Activated T-cell treated with anti-CD3 and anti-CD28 coated beads, Interleukin-2, amount 50 U/mL, for 24 hours (primary cell): Measurements from ENCODE around the gene MEGF11.

Experiments
- DNase-seq: peaks from one replicate; pipeline ENCODE4 v3.0.0-alpha.2; 2020
- H3K27ac Mint-ChIP-seq: 2 replicates; pipeline ENCODE4 v1.8.0; 2020; ENCODE audit warnings: mild to moderate bottlenecking, mixed read lengths
- H3K27me3 Mint-ChIP-seq: 2 replicates; pipeline ENCODE4 v1.8.0; 2020; ENCODE audit warnings: mixed read lengths
- H3K36me3 Mint-ChIP-seq: 2 replicates; pipeline ENCODE4 v1.8.0; 2020; ENCODE audit warnings: low read depth, mixed read lengths
- H3K4me1 Mint-ChIP-seq: 2 replicates; pipeline ENCODE4 v1.8.0; 2020; ENCODE audit warnings: low read depth, mixed read lengths
- H3K4me3 Mint-ChIP-seq: 2 replicates; pipeline ENCODE4 v1.8.0; 2020; ENCODE audit warnings: mild to moderate bottlenecking, moderate library complexity, mixed read lengths
- H3K9me3 Mint-ChIP-seq: 2 replicates; pipeline ENCODE4 v1.8.0; 2020; ENCODE audit warnings: mixed read lengths

The MEGF11 gene

GRCh38 chr15:66169023-66169422 is 84.5 kb downstream of the MEGF11 start:
- Mint-ChIP-seq H3K36me3 (no peaks in the 10 kb centered on the region), H3K27me3 (peaks cover 5% of the 10 kb centered on the region), H3K27ac (no peak overlapping the region), H3K9me3 (no peaks in the 10 kb centered on the region), H3K4me1 (no peaks in the 10 kb centered on the region), H3K4me3 (no peak overlapping the region)
- DNase-seq, result no peak

DNA sequence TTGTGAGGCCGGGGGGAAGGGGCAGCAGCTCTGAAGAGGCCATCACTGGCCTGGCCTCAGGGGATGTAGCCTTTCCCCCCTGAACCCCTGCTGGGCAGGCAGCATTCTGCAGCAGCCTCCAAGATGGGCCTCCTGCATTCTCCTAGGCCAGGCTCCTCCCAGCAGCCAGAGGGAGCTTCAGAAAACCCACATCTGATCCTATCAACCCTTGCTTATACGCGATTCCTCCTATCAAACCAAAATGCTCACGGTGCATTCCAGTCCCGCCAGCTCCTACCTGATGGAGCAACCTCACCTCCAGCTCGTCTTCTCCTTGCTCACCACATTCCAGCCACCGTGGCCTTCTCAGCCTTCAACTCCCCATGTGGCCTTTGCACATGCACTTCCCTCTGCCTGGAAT is 85.7 kb downstream of the MEGF11 start:
- Mint-ChIP-seq H3K4me3 (no peak overlapping the region), H3K27me3 (peaks cover 4% of the 10 kb centered on the region), H3K9me3 (no peaks in the 10 kb centered on the region), H3K36me3 (no peaks in the 10 kb centered on the region), H3K27ac (no peak overlapping the region), H3K4me1 (no peaks in the 10 kb centered on the region)
- no peak for DNase-seq

- H3K9me3 Mint-ChIP-seq, result no peaks in the 10 kb centered on the region
- H3K27ac Mint-ChIP-seq, result no peak overlapping the region
- DNase-seq, result no peak
- no peaks in the 10 kb centered on the region for H3K27me3 Mint-ChIP-seq
- no peaks in the 10 kb centered on the region for H3K36me3 Mint-ChIP-seq
- H3K4me1 Mint-ChIP-seq, result no peaks in the 10 kb centered on the region
- no peak overlapping the region for H3K4me3 Mint-ChIP-seq
Observed at GRCh38 chr15:66165856-66166255, 87.7 kb downstream of the MEGF11 start.

- DNase-seq, result no peak
- Mint-ChIP-seq H3K36me3 (no peaks in the 10 kb centered on the region), H3K27me3 (no peaks in the 10 kb centered on the region), H3K9me3 (no peaks in the 10 kb centered on the region), H3K27ac (no peak overlapping the region), H3K4me1 (no peaks in the 10 kb centered on the region), H3K4me3 (no peak overlapping the region)
Observed at GRCh38 chr15:66164788-66165187, 88.8 kb downstream of the MEGF11 start.

GRCh38 chr15:66163553-66163952 is 90.0 kb downstream of the MEGF11 start:
- Mint-ChIP-seq H3K27ac (no peak overlapping the region), H3K36me3 (no peaks in the 10 kb centered on the region), H3K9me3 (no peaks in the 10 kb centered on the region), H3K4me3 (no peak overlapping the region), H3K27me3 (no peaks in the 10 kb centered on the region), H3K4me1 (no peaks in the 10 kb centered on the region)
- no peak for DNase-seq

- no peak overlapping the region for H3K4me3 Mint-ChIP-seq
- H3K9me3 Mint-ChIP-seq, result no peaks in the 10 kb centered on the region
- H3K36me3 Mint-ChIP-seq, result no peaks in the 10 kb centered on the region
- no peak overlapping the region for H3K27ac Mint-ChIP-seq
- DNase-seq, result no peak
- H3K27me3 Mint-ChIP-seq, result peaks cover 1% of the 10 kb centered on the region
- no peaks in the 10 kb centered on the region for H3K4me1 Mint-ChIP-seq
Observed at GRCh38 chr15:66162286-66162685, 91.3 kb downstream of the MEGF11 start.

DNA sequence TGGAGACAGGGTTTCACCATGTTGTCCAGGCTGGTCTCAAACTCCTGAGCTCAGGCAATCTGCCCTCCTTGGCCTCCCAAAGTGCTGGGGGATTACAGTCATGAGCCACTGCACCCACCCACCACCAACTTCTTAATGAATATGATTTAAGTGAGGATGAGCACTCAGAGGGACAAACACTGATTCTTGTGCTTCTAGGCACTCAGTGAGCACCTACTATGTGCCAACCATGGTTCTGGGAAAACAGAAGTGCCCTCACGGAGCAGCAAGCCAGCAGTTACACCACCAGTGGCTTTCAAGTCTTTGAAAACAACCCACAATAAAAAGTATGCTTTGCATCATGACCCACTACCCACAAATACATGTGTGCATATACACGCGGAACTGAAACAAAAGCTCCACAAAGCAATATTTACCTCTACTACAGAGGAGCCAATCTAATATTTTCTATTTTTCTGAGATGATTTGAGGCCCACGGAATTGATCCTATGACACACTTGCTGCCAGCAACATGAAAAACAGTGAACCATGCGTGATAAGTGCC is 91.9 kb downstream of the MEGF11 start:
- Mint-ChIP-seq H3K9me3 (no peaks in the 10 kb centered on the region), H3K4me3 (no peak overlapping the region), H3K36me3 (no peaks in the 10 kb centered on the region), H3K27ac (no peak overlapping the region), H3K4me1 (no peaks in the 10 kb centered on the region), H3K27me3 (peaks cover 6% of the 10 kb centered on the region)
- no peak for DNase-seq

DNA sequence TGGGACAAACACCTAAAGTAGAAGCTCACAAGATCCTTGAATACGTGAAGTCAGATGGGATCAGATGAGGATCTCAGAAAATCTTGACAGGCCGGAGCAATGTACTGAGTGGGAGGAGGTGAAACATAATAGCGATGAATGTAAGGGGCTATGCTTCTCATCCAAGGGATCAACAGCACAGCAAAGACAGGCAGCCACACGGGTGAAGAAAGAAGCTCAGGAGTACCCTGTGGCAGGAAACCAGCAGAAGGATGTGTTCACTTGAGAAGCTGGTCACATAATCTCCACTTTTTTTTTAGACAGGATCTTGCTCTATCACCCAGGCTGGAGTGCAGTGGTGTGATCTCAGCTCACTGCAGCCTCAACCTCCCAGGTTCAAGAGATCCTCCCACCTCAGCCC is 92.4 kb downstream of the MEGF11 start:
- H3K4me3 Mint-ChIP-seq, result no peak overlapping the region
- H3K27ac Mint-ChIP-seq, result no peak overlapping the region

DNA sequence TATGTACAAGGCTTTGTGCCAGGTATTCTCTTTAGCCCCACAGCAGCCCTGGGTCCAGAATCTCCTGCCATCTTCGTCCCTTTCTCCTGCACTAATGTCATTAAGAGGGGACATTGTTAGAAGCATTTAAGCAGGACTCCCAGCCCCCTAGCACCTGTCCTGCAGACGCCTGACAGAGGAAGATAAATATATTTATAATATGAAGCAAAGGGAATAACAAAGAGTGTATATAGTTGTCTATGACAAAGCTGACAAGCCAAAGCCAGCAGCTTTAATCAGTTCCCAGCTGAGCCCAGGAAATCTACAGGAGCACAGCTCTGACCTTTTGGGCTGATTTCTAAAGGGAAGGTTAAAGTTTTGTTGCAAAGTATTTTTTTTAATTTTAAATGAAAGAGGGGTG is 96.0 kb downstream of the MEGF11 start:
- DNase-seq, result no peak
- no peaks in the 10 kb centered on the region for H3K9me3 Mint-ChIP-seq
- no peaks in the 10 kb centered on the region for H3K36me3 Mint-ChIP-seq
- H3K4me1 Mint-ChIP-seq, result no peaks in the 10 kb centered on the region
- H3K4me3 Mint-ChIP-seq, result no peak overlapping the region
- peaks cover 6% of the 10 kb centered on the region for H3K27me3 Mint-ChIP-seq
- H3K27ac Mint-ChIP-seq, result no peak overlapping the region

More for the DNA sequence above, 92.4 kb downstream of the MEGF11 start:
- no peaks in the 10 kb centered on the region for H3K4me1 Mint-ChIP-seq
- peaks cover 6% of the 10 kb centered on the region for H3K27me3 Mint-ChIP-seq
- no peaks in the 10 kb centered on the region for H3K9me3 Mint-ChIP-seq
- no peaks in the 10 kb centered on the region for H3K36me3 Mint-ChIP-seq
- DNase-seq, result no peak

DNA sequence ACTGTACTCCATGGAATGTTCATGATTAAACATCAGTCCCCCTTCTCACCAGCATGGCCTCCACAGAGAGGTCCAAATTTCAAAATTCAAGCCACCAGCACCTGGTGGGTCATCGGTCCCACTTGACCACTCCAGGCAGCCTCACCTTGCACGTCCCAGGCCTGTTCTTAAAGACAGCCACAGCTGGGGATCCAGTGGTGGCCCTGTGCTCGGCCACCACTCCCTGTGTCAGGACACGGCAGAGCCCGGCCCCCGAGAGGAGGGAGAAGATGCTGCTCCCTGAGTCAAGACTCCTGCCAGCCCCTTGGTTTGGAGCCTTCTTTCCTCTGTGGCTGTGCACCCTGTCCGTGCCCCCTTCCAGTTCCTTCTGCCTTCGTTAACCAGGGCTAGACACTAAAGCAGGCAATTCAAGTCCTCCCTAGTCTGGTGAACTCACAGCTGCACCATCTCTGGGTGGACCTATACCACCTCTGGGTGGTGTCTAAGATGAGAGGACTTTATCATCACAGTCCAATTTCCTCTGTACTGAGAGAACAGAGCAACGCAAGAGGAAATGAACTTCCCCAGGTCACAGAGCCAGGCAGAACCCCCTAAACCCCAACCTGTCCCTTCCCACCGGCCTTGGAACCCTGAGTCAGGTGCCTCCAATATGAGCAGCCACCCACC is 97.1 kb downstream of the MEGF11 start:
- no peaks in the 10 kb centered on the region for H3K4me1 Mint-ChIP-seq
- no peaks in the 10 kb centered on the region for H3K9me3 Mint-ChIP-seq
- peaks cover 9% of the 10 kb centered on the region for H3K27me3 Mint-ChIP-seq
- no peaks in the 10 kb centered on the region for H3K36me3 Mint-ChIP-seq
- H3K27ac Mint-ChIP-seq, result no peak overlapping the region
- DNase-seq, result no peak
- H3K4me3 Mint-ChIP-seq, result no peak overlapping the region

GRCh38 chr15:66155065-66155464 is 98.5 kb downstream of the MEGF11 start:
- DNase-seq, result no peak
- Mint-ChIP-seq H3K4me1 (no peaks in the 10 kb centered on the region), H3K9me3 (no peaks in the 10 kb centered on the region), H3K36me3 (no peaks in the 10 kb centered on the region), H3K27ac (no peak overlapping the region), H3K27me3 (peaks cover 15% of the 10 kb centered on the region), H3K4me3 (no peak overlapping the region)

DNA sequence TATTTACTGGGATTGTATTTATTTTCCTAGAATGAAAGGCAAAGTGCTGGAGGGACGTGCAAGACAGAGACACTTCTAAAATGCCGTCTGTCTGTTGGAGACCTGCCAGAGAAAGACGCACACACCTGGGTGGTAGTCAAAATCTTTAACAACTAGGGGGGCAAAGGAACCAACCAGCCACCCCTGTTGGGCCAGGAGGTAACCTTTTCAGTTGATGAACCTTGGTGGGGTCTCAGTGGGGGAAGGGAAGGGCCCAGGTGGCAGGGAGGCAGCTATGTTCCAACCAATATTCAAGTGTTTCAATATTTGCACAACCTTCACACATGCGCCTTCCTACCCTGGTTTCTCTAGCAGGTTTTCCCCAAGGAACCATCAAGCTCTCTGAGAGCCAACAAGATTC is 99.0 kb downstream of the MEGF11 start:
- Mint-ChIP-seq H3K27me3 (peaks cover 15% of the 10 kb centered on the region), H3K9me3 (no peaks in the 10 kb centered on the region), H3K27ac (no peak overlapping the region)

DNA sequence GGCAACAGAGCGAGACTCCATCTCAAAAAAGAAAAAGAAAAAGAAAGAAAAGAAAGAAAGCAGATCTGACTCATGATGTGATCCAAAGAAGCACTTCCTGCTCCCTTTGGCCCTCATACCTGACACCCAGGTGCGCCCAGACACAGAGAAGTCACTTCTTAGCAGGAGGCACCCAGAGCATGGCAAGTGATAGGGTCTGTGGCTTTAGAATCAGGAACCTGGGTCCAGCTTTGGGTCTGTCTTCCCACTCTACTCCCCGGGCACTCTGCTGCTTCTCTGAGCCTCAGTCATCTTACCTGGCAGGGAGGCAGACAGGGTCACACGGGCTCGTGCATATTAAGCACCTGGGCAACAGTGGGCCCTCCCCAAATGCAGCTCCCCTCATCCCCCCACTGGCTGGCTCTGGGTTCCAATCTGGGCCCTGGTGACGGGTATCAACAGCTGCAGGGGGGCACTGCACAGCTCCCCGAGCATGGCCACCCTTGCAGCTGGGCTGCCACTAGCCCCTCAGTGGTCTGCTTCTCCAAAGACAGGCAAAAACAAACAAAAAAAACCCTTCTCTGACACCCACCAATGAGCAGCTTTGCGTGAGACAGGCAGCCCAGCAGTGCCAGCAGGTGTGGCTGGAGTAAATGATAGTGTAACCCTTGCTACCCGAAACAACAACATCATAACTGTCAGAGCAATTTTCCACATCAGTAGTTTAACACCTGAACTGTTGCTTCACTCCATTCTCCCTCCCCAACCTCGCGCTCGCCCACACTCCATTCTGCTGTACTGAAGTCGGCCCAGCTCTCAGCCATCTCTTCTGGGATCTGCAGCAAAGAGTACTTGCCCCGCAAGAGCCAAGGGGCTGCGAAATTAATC is 99.8 kb downstream of the MEGF11 start:
- DNase-seq, result no peak
- Mint-ChIP-seq H3K36me3 (no peaks in the 10 kb centered on the region), H3K27me3 (peaks cover 15% of the 10 kb centered on the region), H3K4me3 (no peak overlapping the region), H3K9me3 (no peaks in the 10 kb centered on the region), H3K27ac (no peak overlapping the region), H3K4me1 (no peaks in the 10 kb centered on the region)

More for the DNA sequence above, 99.0 kb downstream of the MEGF11 start:
- Mint-ChIP-seq H3K4me3 (no peak overlapping the region), H3K4me1 (no peaks in the 10 kb centered on the region), H3K36me3 (no peaks in the 10 kb centered on the region)
- no peak for DNase-seq

- Mint-ChIP-seq H3K27me3 (peaks cover 15% of the 10 kb centered on the region), H3K4me1 (no peaks in the 10 kb centered on the region), H3K27ac (no peak overlapping the region), H3K4me3 (no peak overlapping the region), H3K36me3 (no peaks in the 10 kb centered on the region), H3K9me3 (no peaks in the 10 kb centered on the region)
- DNase-seq, result no peak
Observed at GRCh38 chr15:66152650-66153049, 100.9 kb downstream of the MEGF11 start.

GRCh38 chr15:66151809-66152208 is 101.7 kb downstream of the MEGF11 start:
- no peaks in the 10 kb centered on the region for H3K36me3 Mint-ChIP-seq
- no peak overlapping the region for H3K4me3 Mint-ChIP-seq
- no peak for DNase-seq
- H3K27me3 Mint-ChIP-seq, result peaks cover 9% of the 10 kb centered on the region
- H3K9me3 Mint-ChIP-seq, result no peaks in the 10 kb centered on the region
- no peak overlapping the region for H3K27ac Mint-ChIP-seq
- H3K4me1 Mint-ChIP-seq, result no peaks in the 10 kb centered on the region
